NT2/D1 (cell line): Measurements from ENCODE around the gene PLEKHG5.

Experiments
- SUZ12 ChIP-seq: IDR thresholded peaks from 2 replicates; pipeline ENCODE4 v1.6.1; 2011; ENCODE audit not compliant: insufficient read length, insufficient read depth; ENCODE audit errors: extremely low read depth
- YY1 ChIP-seq: IDR thresholded peaks from 2 replicates; pipeline ENCODE4 v1.6.1; 2011; ENCODE audit not compliant: insufficient read length, insufficient read depth
- ZNF274 ChIP-seq: IDR thresholded peaks from 2 replicates; pipeline ENCODE4 v1.6.1; 2011; ENCODE audit warnings: mild to moderate bottlenecking, low read depth, low read length

DNA sequence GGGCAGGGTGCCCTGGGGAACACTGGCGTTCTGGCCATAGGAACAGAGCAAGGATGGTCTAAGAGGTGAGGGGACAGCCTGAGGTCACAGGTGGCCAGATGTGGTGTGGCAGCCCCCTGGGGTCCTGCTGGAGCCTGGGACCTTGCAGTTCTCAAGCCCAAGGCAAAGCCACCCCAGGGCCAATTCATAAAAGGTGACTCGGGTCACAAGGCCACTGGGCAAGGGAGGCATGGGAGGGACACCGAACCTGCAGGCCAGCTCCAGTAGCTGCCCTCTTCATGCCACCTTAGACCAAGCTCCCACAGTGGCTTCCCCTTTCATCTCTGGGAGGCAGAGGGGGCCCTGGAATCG is 44.8 kb downstream of the PLEKHG5 start:
- TF ChIP-seq YY1 (no peak), SUZ12 (no peak), ZNF274 (no peak)
